Activated T-helper 17 cell treated with anti-CD3 and anti-CD28 coated beads, Interleukin-2, amount 50 U/mL, for 72 hours (primary cell): ENCODE data around the gene PDLIM4. TPM values are rescaled to one million over a fixed set of nuclear protein-coding genes. Genes with fewer than 3 reads are reported as not detected.

ENCODE experiments used
- ATAC-seq: fragments of 150-1000 bp; cut with Tn5 transposase; replicated peaks from 2 replicates; pipeline ENCODE4 v1.10.0; 2021; ENCODE audit warnings: mild to moderate bottlenecking, moderate library complexity
- H3K27ac Mint-ChIP-seq: one replicate; pipeline ENCODE4 v1.8.0; 2022; ENCODE audit warnings: mixed read lengths
- H3K27me3 Mint-ChIP-seq: one replicate; pipeline ENCODE4 v1.8.0; 2022; ENCODE audit warnings: mixed read lengths
- H3K36me3 Mint-ChIP-seq: one replicate; pipeline ENCODE4 v1.8.0; 2022; ENCODE audit warnings: low read depth, mild to moderate bottlenecking, mixed read lengths
- H3K4me1 Mint-ChIP-seq: one replicate; pipeline ENCODE4 v1.8.0; 2022; ENCODE audit warnings: mixed read lengths
- H3K4me3 Mint-ChIP-seq: one replicate; pipeline ENCODE4 v1.8.0; 2022; ENCODE audit warnings: mild to moderate bottlenecking, mixed read lengths
- H3K9me3 Mint-ChIP-seq: one replicate; pipeline ENCODE4 v1.8.0; 2022; ENCODE audit warnings: mixed read lengths
- total RNA-seq, 2 donors: library from RNA; stranded (reverse); gene quantifications; one replicate each; pipeline ENCODE4 v1.2.3, GENCODE V29; 2022

The PDLIM4 gene
- total RNA-seq, 2 donors from 2014 or later: not detected

- ATAC-seq: no peak
- Mint-ChIP-seq H3K27me3 (no peaks in the 10 kb centered on the region), H3K27ac (no peak overlapping the region), H3K9me3 (peaks cover 6% of the 10 kb centered on the region), H3K36me3 (no peaks in the 10 kb centered on the region), H3K4me3 (no peak overlapping the region), H3K4me1 (peaks cover 5% of the 10 kb centered on the region)
Observed at GRCh38 chr5:132302413-132302812, 44.9 kb downstream of the PDLIM4 start.

- Mint-ChIP-seq H3K27ac (no peak overlapping the region), H3K27me3 (no peaks in the 10 kb centered on the region), H3K4me1 (no peaks in the 10 kb centered on the region), H3K36me3 (no peaks in the 10 kb centered on the region), H3K4me3 (no peak overlapping the region), H3K9me3 (peaks cover 6% of the 10 kb centered on the region)
- ATAC-seq: no peak
Observed at GRCh38 chr5:132303589-132303988, 46.1 kb downstream of the PDLIM4 start.

DNA sequence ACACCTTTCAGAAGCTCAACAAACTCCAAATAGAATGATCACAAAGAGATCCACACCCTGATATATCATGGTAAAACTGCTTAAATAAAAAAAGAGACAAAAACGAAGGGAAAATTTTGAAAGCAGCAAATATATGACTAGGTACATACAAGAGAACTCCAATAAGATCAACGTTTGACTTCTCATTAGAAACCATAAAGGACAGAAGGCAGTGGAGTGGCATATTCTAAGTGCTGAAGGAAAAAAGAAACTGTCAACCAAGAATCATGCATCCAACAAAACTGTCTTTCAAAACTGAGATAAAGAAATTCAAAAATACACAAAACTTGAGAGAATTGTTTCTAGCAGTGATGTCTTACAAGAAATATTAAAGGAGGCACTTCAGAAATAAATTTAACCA lies 47.9 kb downstream of the PDLIM4 start:
- Mint-ChIP-seq H3K36me3 (no peaks in the 10 kb centered on the region), H3K4me1 (no peaks in the 10 kb centered on the region), H3K4me3 (no peak overlapping the region), H3K27me3 (no peaks in the 10 kb centered on the region), H3K9me3 (peaks cover 6% of the 10 kb centered on the region), H3K27ac (no peak overlapping the region)
- ATAC-seq: no peak

- Mint-ChIP-seq H3K36me3 (no peaks in the 10 kb centered on the region), H3K27me3 (no peaks in the 10 kb centered on the region), H3K4me1 (no peaks in the 10 kb centered on the region), H3K27ac (no peak overlapping the region), H3K4me3 (no peak overlapping the region), H3K9me3 (peaks cover 6% of the 10 kb centered on the region)
- ATAC-seq: no peak
Observed at GRCh38 chr5:132308701-132309100, 51.2 kb downstream of the PDLIM4 start.

GRCh38 chr5:132309679-132310078 lies 52.2 kb downstream of the PDLIM4 start:
- Mint-ChIP-seq H3K4me3 (no peak overlapping the region), H3K27me3 (no peaks in the 10 kb centered on the region), H3K27ac (no peak overlapping the region), H3K9me3 (peaks cover 6% of the 10 kb centered on the region), H3K4me1 (no peaks in the 10 kb centered on the region), H3K36me3 (no peaks in the 10 kb centered on the region)
- ATAC-seq: no peak

DNA sequence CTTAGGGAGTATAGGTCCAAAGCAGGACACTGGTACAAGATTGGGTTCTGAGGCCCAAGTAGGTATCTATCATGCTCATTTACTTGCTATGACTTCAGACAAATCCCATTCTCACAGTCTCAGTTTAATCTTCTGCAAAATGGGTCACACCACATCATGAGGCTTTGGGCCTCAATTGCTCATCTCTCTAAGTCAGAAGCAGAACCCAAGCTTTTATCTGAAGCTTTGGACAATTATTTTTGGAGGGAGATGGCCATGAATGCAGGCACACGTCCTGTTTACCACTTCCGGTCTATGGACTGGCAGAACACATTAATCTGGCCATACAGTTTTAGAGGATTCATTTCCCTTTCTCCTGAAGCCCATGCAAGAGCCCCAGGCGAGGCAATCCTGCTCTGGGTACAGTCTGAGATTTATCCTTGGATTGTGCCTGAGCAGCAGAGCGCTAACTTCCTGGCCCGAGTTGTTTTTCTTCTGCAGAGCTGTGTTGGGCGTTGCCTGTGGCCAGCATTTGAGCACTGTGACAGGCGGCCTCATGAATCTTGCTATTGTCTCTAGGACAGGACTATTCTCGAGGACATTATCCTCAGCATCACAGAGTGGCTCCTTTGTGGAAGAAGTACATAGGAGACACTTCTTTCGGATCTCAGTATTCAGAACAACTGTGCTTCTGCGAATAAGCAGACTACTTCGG lies 52.8 kb downstream of the PDLIM4 start:
- Mint-ChIP-seq H3K4me3 (no peak overlapping the region), H3K36me3 (no peaks in the 10 kb centered on the region), H3K4me1 (no peaks in the 10 kb centered on the region), H3K27me3 (no peaks in the 10 kb centered on the region), H3K27ac (no peak overlapping the region), H3K9me3 (peaks cover 2% of the 10 kb centered on the region)
- ATAC-seq: no peak

GRCh38 chr5:132313366-132313765 lies 55.9 kb downstream of the PDLIM4 start:
- Mint-ChIP-seq H3K9me3 (no peaks in the 10 kb centered on the region), H3K4me1 (no peaks in the 10 kb centered on the region), H3K36me3 (no peaks in the 10 kb centered on the region), H3K27ac (no peak overlapping the region), H3K4me3 (no peak overlapping the region), H3K27me3 (no peaks in the 10 kb centered on the region)
- no peak for ATAC-seq

DNA sequence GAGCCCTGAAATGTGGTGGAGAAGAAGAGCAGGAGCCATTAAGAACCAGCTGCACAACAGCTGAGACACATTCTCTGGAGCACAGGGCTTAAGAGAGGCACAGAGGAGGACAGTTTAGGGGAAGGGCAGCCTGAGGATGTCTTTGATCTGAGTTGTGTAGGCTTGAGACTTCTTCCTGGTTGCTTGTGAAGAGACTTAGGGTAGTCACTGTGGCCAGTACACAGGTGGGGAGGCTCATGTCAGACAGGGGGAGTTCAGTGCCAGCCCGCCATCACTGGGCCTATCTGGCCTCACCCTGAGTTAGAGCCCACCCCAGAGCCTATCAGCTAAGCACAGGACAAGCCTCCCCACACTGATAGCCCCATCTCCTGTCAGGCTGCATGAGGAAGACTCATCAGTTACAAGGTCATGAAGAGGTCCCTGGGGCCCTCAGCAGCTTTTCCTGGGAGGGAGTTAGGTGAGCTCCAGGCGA lies 56.5 kb downstream of the PDLIM4 start:
- Mint-ChIP-seq H3K27me3 (no peaks in the 10 kb centered on the region), H3K36me3 (no peaks in the 10 kb centered on the region), H3K4me3 (no peak overlapping the region), H3K9me3 (no peaks in the 10 kb centered on the region), H3K27ac (no peak overlapping the region), H3K4me1 (no peaks in the 10 kb centered on the region)
- ATAC-seq: no peak

GRCh38 chr5:132315529-132316067 lies 58.1 kb downstream of the PDLIM4 start:
- no peaks in the 10 kb centered on the region for H3K4me1 Mint-ChIP-seq
- H3K9me3 Mint-ChIP-seq: no peaks in the 10 kb centered on the region
- no peaks in the 10 kb centered on the region for H3K36me3 Mint-ChIP-seq
- no peak overlapping the region for H3K4me3 Mint-ChIP-seq
- ATAC-seq: no peak
- H3K27ac Mint-ChIP-seq: no peak overlapping the region
- no peaks in the 10 kb centered on the region for H3K27me3 Mint-ChIP-seq

- no peak for ATAC-seq
- no peaks in the 10 kb centered on the region for H3K36me3 Mint-ChIP-seq
- no peak overlapping the region for H3K27ac Mint-ChIP-seq
- no peaks in the 10 kb centered on the region for H3K27me3 Mint-ChIP-seq
- no peaks in the 10 kb centered on the region for H3K9me3 Mint-ChIP-seq
- H3K4me1 Mint-ChIP-seq: no peaks in the 10 kb centered on the region
- no peak overlapping the region for H3K4me3 Mint-ChIP-seq
Observed at GRCh38 chr5:132319975-132320374, 62.5 kb downstream of the PDLIM4 start.

- no peak overlapping the region for H3K4me3 Mint-ChIP-seq
- no peaks in the 10 kb centered on the region for H3K4me1 Mint-ChIP-seq
- H3K9me3 Mint-ChIP-seq: no peaks in the 10 kb centered on the region
- no peak for ATAC-seq
- no peaks in the 10 kb centered on the region for H3K36me3 Mint-ChIP-seq
- H3K27ac Mint-ChIP-seq: no peak overlapping the region
- H3K27me3 Mint-ChIP-seq: no peaks in the 10 kb centered on the region
Observed at GRCh38 chr5:132321109-132321721, 63.7 kb downstream of the PDLIM4 start.

DNA sequence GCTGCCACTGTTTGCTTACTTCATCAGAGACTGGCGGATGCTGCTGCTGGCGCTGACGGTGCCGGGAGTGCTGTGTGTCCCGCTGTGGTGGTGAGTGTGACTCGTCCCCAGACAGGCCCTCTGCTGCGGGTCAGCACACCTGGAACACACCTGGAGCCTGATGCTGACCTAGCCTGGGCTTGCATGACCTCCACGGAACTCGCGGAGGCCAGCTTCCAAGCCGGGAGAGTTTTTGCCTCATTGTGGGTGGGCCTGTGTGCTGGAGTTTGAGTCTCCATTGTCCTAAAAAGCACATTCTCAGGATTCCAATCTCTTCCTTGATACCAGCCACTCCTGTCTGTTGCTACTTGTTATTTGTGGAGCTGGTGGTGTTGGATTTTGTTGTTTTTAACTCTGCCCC lies 64.8 kb downstream of the PDLIM4 start:
- Mint-ChIP-seq H3K9me3 (no peaks in the 10 kb centered on the region), H3K4me3 (no peak overlapping the region), H3K27ac (no peak overlapping the region), H3K4me1 (no peaks in the 10 kb centered on the region), H3K27me3 (no peaks in the 10 kb centered on the region), H3K36me3 (no peaks in the 10 kb centered on the region)
- no peak for ATAC-seq

Other genes starting within 250 kb of the PDLIM4 start
- gene ACSL6, start 246.0 kb upstream of the PDLIM4 start, total RNA-seq: 1 to 10 TPM; 1.4 to 6.7 TPM
- gene IL3, start 197.0 kb upstream of the PDLIM4 start, total RNA-seq: 1 to 10 TPM in 1 of 2 donors, under 1 TPM in 1; 0.32 to 9.0 TPM
- gene CSF2, start 183.9 kb upstream of the PDLIM4 start, total RNA-seq: 100 to 1,000 TPM in 1 of 2 donors, 10 to 100 TPM in 1; 14.6 to 159 TPM
- gene P4HA2, start 29.8 kb upstream of the PDLIM4 start, total RNA-seq: 10 to 100 TPM in 1 of 2 donors, 1 to 10 TPM in 1; 8.4 to 22.9 TPM
- under 1 TPM; 0.58 to 0.93 TPM for gene SLC22A4, start 36.7 kb downstream of the PDLIM4 start, total RNA-seq
- gene SLC22A5, start 112.0 kb downstream of the PDLIM4 start, total RNA-seq: 1 to 10 TPM; 3.2 to 3.5 TPM
- 100 to 1,000 TPM; 125 to 174 TPM for gene IRF1, start 233.1 kb downstream of the PDLIM4 start, total RNA-seq